Measurements from ENCODE around the gene CD151.

The CD151 gene

DNA sequence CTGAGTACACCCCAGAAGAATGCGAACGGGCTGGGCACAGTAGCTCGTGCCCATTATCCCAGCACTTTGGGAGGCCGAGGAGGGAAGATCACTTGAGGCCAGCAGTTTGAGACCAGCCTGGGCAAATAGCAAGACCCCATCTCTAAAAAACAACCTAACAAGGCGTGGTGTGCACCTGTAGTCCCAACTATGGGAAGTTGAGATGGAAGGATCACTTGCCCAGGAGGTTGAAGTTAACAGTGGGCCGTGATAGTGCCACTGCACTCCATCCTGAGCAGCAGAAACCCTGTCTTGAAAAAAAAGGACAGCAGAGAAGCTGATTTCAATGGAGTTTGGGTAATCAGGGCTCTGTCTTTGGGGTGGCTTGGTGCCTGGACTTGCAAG is 19.7 kb upstream of the CD151 start:
- no peak overlapping the region for H3K4me3 ChIP-seq (ENCODE audit: low read depth, low read length)

GRCh38 chr11:813456-814096 is 19.2 kb upstream of the CD151 start:
- H3K4me3 ChIP-seq (ENCODE audit: low read depth, low read length), result no peak overlapping the region

DNA sequence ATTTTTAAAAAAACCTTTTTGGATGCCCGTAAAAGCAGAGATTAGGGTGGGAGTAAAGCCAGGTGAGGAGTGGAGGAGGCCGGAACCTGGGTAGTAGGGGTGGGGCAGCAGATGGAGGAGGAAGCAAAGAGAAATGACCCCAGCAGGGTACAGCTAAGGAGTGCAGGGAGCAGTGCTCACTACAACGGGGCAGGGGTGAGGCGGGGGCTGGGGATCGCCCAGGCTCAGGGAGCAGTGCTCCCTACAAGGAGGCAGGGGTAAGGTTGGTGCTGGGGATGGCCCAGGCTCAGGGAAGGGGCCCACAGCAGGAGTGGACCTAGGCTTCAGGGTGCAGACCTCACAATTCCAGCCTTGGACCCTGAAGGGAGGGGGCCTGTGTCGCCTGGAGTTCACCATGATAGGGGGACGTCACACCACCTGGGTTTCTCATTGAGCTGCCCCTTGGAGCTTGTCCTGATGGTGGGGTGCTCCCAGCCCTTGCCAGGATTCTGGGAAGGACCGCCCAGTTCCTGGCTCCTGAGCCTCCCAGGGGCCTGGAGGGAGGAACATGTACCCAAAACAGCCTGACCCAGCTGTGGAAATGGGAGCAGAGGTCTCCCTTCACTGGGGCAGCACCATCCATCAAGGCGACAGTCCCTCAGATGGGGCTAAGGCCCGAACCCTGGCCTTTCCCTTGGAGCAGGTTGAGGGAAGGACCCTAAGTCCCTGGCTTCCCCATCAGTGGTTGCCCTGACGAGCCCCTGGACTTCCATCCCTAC is 16.9 kb upstream of the CD151 start:
- H3K4me3 ChIP-seq (ENCODE audit: low read depth, low read length), result no peak overlapping the region

- H3K4me3 ChIP-seq (ENCODE audit: low read depth, low read length), result no peak overlapping the region
Measured at GRCh38 chr11:816433-816779, 16.3 kb upstream of the CD151 start.

DNA sequence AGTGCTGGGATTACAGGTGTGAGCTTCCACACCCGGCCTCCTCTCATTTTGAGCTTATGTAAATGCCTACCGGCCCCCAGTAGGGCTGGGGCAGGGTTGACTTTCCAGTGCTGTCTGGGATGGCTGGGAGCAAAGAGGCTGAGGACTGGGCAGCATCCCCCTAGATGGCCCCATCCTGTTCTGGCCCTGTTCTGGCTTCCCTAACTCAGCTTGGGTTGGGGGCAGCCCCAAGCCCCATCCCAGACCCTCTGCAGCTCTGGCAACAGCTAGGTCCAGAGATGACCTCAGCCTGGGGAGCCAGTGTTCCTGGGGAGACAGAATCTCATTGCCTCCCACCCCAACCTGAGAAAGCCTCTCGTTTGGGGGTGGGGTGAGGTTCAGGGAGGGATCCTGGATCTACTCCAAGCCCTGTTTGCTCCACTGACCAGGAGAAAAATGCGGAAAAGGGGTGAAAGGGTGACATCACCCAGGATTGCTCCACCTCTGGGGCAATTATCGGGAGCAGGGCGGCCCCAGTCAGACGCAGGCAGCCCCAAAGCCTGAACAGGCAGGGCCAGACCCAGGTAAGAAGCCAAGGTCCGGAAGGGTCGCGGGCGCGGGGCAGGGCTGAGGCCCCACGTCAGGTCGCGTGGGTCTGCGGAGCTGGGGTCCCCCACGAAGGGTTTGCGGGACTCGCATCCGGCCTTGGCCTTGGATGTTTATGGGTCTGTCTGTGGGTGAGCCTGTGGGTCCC is 14.2 kb upstream of the CD151 start, which contains the start of gene PNPLA2:
TSS of gene PNPLA2 (plus strand) at position 519 of the 733 bp plus-strand sequence. CDS start 805 bp downstream, outside the sequence.
- H3K4me3 ChIP-seq (ENCODE audit: low read depth, low read length), result peak within 1 kb of the TSS; percentile 84

DNA sequence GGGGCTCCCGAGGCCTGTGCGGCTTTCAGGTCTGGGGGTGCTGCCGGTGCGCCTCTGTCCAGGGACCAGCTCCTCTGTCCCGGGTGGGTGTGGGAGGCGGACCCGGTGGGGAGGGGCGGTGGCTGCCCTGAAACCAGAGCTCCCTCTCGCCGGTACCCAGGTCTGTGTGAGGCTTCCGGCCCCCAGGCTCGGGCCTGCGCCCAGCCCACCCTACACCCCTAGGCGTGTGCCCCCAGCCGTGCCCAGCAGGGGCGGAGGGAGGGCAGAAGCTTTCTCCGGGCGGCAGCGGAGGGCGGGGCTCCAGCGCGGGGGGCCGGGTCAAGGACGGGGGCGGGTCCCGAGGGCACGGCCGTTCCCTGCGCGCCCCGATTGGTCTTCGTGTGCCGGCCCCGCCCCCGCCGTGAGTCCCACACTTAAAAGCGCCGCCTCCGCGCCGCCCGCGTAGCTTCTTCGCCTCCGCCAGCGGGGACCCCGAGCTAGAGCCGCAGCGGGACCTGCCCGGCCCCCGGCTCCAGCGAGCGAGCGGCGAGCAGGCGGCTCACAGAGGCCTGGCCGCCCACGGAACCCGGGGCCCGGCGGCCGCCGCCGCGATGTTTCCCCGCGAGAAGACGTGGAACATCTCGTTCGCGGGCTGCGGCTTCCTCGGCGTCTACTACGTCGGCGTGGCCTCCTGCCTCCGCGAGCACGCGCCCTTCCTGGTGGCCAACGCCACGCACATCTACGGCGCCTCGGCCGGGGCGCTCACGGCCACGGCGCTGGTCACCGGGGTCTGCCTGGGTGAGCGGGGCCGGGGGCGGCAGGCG is 13.4 kb upstream of the CD151 start:
- peak overlapping the region; percentile 84 for H3K4me3 ChIP-seq (ENCODE audit: low read depth, low read length)

DNA sequence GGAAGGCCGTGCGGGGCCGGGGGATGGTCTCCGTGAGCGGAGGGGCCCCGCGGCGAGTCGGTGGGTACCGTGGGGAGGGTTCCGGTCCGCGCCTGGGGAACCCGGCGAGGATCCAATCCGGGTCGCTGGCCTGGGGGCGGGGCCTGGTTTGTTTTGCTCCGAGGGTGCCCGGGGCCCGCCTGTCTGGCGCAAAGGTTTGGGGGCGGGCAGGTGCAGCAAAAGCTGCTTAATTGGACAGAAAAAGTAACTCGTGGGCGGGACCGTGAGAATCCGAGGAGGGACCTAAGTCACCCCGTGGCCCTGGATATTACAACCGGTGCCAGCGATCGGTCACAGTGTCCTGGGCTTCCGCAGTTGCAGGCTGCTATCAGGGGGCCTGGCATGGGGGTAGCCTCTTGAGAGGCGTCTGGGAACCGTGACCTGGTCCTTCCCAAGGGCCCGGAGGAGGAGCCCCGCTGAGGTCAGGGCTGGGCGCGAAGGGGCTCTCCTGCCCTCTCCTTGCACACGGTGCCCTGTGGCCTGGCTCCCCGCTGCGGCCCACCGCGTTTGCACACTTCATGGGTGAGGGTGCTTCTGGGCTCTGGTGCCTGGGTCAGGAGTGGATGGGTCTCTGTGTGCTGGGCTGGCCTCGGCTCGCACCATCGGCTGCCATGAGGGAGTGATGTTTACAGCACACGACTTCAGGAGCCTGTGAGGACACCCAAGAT is 12.7 kb upstream of the CD151 start:
- peak overlapping the region; percentile 60 for H3K4me3 ChIP-seq (ENCODE audit: low read depth, low read length)

DNA sequence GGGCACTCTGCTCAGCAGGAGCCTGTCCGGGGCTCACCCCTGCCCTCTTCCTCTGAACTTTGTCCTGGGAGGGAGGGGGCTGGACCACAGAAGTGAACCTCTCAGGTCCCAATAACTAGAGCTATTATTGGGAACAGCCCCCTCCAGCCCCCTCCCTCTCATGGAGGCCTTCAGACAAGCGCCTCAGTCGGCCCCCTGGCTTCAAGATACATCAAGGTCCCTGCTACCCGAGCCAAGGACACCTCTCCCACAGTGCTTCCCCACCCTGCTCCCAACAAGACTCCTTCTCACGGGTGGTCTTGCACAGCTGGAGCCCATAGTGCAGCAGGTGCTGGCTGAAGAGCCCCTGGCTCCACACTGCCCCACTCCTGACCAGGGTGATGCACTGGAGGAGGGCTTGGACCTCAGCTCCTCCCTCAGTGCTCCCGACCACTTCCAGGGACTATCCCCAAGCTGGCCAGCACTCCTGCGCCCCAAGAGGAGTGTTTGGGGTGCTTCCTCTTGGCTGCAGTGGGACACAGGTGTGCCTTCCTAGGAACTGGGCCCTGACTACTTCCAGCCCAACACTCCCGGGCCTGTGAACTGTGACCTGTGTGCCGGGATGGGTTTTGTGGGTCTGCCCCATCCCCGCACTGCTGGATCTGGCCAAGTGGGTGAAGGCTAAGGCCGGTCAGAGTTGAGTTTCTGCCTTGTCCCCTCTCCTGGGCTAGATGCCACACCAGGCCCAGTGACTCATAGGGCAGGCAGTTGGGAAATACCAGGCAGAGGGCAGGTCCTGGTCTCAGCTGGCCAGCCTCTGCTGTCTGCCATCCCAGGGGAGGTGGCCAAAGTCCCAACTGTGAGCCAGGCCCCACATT is 11.9 kb upstream of the CD151 start:
- H3K4me3 ChIP-seq (ENCODE audit: low read depth, low read length), result peak overlapping the region; percentile 60

DNA sequence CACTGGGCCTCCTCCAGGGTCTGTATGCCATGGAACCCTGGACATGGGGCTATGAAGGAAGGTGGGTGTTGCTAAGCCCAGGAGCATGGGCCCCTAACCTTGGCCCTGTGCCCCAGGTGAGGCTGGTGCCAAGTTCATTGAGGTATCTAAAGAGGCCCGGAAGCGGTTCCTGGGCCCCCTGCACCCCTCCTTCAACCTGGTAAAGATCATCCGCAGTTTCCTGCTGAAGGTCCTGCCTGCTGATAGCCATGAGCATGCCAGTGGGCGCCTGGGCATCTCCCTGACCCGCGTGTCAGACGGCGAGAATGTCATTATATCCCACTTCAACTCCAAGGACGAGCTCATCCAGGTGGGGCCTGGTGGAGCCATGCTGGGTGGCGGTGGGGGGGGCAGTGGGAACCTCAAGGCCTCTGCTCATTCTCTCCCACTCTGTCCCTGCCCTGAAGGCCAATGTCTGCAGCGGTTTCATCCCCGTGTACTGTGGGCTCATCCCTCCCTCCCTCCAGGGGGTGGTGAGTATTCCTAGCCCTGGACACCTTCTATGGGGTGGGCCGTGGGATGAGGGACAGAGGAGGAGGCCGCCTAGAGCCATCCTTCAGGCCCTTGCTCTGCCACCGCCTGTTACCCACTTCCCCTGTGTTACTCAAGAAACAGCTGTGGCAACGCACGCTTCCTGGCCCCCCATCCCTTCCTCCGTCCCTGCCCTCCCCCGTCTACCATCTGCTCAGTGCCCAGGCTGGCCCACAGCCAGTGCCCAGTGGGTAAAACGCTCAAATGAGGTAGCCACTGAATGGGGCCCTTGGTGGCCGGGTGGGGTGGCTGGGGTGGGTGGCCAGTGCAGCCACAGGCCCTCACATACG is 11.0 kb upstream of the CD151 start:
- no peak overlapping the region for H3K4me3 ChIP-seq (ENCODE audit: low read depth, low read length)

DNA sequence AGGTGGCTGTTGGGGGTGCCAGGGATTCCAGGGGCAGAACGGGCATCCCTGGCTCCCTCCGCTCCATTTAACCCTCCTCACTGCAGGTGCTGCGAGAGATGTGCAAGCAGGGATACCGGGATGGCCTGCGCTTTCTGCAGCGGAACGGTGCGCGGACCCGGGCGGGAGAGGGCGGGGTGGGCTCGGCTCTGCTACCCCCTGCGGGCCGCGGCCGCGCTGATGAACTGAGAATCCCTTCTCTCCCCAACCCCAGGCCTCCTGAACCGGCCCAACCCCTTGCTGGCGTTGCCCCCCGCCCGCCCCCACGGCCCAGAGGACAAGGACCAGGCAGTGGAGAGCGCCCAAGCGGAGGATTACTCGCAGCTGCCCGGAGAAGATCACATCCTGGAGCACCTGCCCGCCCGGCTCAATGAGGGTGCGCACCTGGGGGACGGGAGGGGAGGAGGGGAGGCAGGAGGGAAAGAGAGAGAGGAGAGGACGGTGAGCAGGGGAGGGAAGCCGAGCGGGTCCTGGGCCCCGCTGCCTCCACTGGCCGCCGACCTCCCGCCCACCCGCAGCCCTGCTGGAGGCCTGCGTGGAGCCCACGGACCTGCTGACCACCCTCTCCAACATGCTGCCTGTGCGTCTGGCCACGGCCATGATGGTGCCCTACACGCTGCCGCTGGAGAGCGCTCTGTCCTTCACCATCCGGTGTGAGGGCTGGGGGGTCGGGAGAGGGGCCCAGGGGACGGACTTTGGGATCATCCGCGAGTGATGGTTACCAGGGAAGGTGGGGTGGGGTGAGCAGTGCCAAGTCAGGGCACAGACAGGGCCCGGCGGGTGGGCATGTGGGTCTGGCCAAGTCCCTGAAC is 9.1 kb upstream of the CD151 start:
- H3K4me3 ChIP-seq (ENCODE audit: low read depth, low read length), result no peak overlapping the region

DNA sequence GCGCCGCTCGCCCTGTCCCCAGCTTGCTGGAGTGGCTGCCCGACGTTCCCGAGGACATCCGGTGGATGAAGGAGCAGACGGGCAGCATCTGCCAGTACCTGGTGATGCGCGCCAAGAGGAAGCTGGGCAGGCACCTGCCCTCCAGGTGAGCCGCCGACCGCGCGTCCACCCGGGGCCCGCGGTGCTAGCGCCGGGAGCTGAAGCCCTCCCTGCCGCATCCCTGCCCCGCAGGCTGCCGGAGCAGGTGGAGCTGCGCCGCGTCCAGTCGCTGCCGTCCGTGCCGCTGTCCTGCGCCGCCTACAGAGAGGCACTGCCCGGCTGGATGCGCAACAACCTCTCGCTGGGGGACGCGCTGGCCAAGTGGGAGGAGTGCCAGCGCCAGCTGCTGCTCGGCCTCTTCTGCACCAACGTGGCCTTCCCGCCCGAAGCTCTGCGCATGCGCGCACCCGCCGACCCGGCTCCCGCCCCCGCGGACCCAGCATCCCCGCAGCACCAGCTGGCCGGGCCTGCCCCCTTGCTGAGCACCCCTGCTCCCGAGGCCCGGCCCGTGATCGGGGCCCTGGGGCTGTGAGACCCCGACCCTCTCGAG is 8.4 kb upstream of the CD151 start:
- H3K4me3 ChIP-seq (ENCODE audit: low read depth, low read length), result no peak overlapping the region

GRCh38 chr11:824942-825341 is 7.8 kb upstream of the CD151 start:
- H3K4me3 ChIP-seq (ENCODE audit: low read depth, low read length), result no peak overlapping the region

GRCh38 chr11:825366-826226 is 7.2 kb upstream of the CD151 start:
- no peak overlapping the region for H3K4me3 ChIP-seq (ENCODE audit: low read depth, low read length)

DNA sequence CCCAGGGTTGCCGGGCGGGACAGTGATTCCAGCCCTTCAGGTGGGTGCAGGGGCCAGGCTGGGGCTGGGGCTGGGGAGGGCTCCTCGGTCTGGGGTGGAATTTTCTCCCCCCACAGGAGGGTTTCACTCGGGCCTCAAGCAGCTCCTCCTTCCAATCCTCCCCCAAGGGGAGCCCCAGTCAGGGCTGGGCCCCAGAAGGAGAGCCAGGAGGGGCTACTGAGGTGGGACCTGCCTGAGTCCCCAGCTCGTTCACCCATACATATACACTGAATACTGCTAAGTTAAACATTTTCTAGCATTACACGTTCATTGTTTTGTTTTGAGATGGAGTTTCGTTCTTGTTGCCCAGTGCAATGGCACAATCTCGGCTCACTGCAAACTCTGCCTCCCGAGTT is 6.5 kb upstream of the CD151 start:
- no peak overlapping the region for H3K4me3 ChIP-seq (ENCODE audit: low read depth, low read length)

GRCh38 chr11:826836-827145 is 6.0 kb upstream of the CD151 start:
- peak overlapping the region; percentile 35 for H3K4me3 ChIP-seq (ENCODE audit: low read depth, low read length)

- peak overlapping the region; percentile 35 for H3K4me3 ChIP-seq (ENCODE audit: low read depth, low read length)
Measured at GRCh38 chr11:827146-827896, 5.4 kb upstream of the CD151 start.

Measured in iPS-11a (cell line).